Activated CD4-positive, CD25-positive, alpha-beta regulatory T cell treated with anti-CD3 and anti-CD28 coated beads, Interleukin-2, amount 50 U/mL, for 16 hours (primary cell): ENCODE data around the gene TPK1.
"Not testable (repeated sequence)": the region's sequence is repeated elsewhere in the genome, so short reads cannot be mapped to it uniquely, and the experiment has no call there.

Experiments used
- DNase-seq: peaks from one replicate; pipeline ENCODE4 v3.0.0-alpha.2; 2020; ENCODE audit warnings: low read depth, low spot score

The TPK1 gene

DNA sequence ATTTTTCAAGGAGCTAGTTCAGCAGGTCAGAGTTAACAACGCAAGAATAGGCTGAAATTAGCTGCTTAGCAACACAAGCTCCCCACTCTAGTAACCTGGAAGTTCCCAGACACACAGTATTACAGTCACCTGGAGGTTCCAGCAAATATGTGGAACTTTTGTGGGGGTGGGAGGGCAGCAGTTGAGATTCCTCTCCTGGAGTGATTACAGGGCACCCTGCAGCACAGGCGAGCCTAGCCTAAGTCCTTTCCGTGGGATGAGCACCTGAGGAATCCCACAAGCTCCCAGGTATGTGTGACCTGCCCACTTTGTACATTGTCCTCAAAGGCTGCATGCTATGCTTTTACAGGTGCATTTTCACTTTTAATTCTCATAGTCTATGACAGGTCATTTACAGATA is 13.6 kb downstream of the TPK1 start:
- no peak for DNase-seq

DNA sequence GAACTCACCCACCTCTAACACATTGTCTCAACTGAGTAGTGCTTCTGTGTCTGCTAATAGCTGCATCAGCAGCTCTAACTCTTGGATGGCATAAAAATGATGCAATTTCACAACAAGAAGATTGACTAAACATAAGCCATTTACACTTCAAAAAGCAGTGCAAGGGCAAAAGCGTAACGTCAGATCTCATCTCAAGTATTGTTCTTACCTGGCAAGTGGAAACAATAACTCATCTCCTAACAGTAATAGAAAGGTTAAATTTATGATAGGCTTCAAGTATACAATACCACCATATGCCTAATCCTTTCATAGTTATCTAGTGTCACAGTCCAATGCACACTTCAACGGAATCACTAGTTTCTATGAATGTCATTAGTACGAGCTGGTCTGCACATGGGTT is 14.8 kb downstream of the TPK1 start:
- no peak for DNase-seq

DNA sequence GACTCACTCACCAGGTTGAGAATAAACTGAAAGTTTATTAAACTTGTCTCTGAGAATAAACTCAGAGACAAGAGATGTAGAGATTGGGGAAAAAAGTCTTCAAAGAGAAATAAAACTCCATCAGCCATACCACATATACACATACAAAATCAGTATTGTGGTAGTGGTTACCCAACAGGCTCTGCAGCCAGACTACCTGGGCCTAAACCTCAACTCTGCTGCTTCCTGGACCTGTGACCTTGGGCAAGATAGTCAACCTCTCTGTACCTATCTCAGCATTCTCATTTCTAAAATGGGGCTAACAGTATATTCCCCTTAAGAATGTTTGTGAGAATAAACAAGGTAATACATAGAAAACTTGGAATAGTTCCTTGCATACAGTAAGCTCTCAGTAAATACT is 15.3 kb downstream of the TPK1 start:
- DNase-seq = no peak

DNA sequence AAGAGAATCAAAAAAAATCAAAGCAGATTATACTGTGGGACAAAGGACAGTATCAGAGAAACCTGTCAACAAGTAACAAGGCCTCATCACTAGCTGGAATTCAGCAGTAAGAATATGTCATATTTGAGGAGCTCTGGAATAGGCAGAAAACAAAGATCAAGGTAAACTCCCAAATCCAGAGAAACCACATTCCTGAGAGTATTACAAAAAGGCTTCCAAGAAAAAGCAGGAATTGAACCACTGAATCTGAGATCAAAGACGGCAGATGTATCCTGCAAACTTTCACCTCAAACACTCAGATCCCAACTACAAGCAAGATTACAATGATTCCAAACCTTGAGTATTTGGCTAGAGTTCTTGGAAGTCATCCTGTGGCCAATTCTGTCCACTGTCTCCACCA is 16.3 kb downstream of the TPK1 start:
- no peak for DNase-seq

DNA sequence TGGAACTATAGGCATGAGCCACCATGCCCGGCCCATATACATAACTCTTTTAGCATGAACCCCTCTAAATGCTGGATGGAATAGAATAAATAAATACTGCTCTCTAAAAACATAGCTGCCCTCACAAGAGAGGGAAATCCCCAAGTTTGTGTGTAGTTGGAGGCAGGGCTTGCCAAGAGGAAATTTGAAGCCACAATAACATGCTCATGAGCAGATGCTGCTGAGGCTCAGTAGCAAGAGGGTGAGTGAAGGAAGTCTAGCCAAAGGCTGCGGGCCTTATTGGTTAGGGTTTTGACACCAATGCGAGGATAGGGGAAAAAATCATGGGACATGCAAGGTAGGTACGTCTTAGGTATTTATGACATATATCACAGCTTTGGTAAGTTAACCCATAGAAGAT is 17.3 kb downstream of the TPK1 start:
- peak; percentile 22 for DNase-seq

DNA sequence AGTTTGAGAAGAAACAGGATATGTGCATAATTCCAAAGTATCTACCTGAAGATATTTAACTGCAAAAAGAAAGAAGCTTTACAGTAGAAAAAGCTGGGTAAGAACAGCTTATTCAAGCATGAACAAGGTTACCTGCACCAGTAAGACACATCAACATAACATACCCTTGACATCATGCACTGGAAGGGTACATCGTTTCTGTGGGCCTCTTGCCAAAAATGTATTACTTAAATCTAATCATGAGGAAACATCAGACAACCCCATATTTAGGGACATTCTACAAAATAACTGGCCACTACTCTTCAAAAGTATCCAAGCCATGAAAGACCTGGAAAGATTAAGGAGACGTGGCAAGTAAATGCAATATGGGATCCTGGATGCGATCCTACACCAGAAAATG is 18.9 kb downstream of the TPK1 start:
- DNase-seq = no peak

DNA sequence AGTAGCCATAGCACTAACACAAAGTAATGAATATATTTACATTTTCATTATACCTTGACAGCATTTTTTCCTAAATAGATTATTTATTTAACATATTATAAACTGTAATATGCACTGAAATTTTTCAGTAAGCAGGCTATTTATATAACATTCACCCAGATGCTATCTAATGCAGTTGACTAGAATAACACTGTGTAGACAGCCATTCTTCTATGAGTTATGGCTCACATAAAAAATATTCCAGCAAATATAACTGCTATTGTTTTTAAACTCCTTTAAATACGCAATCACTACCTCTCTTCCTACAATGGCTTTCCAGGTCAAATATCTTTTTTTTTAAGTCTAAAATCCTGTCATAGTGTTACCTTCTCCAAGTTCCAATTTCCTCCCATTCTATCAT is 21.6 kb downstream of the TPK1 start:
- DNase-seq = no peak

DNA sequence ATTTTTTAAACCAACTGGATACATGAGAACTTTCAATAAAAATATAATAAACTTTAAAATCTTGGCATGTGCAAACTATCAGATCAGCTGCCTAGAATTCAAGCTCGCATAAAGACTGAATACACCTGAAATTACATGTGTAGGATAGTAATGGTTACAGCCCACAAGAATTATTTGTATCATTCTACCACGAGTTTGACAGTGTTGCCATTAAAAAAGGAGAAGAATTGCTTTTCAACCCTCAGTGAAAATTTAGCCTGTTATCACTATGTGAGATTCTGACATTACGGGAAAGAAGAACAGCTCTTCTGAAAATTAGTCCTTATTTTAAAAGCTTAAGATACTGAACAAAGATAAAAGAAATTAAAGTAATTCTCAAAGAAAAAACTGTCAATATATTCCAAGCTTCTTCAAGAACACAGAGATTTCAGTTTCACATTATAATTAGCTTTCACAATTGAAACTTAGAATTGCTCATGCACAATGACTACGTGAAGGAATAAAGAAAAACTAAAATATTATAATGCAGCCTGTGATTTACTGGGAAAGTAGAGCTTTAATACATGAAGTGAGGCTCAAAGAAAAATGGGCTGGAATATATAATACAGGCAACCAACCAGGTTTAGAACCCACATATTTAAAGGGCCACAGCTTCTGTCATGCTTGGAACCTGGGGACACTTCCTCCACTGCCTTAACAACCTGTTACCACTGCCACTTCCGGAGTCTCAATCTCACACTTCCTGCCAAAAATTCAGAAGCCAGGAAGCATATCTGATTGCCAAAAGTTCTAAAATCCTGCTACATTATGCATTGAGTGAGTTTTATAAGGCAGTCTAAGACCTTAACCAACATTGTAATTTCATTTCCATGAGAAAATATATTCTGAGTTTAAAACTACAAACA is 23.2 kb downstream of the TPK1 start:
- DNase-seq = no peak

DNA sequence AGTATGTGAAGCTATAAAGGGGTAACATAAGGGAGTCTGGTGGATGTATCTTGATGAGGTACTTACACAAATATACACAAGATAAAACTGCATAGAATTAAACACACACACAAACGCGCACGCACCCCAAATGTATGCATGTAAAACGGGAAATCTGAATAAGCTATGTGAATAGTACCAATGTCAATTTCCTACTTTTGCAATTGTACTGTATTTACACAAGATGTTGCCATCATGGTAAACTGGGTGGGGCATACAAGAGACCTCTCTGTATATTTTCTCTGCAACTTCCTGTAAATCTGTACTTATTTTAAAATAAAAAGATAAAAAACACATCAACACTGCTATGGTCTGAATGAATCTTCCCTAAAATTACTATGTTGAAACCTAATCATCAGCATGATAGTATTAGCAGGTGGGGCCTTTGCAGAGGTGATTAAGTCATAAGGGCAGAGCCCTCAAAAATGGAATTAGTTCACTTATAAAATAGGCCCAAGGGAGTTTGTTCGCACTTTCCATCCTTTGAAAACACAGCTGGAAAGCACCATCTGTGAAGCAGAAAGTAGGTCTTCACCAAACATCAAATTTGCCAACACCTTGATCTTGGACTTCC is 30.1 kb downstream of the TPK1 start:
- no peak for DNase-seq

DNA sequence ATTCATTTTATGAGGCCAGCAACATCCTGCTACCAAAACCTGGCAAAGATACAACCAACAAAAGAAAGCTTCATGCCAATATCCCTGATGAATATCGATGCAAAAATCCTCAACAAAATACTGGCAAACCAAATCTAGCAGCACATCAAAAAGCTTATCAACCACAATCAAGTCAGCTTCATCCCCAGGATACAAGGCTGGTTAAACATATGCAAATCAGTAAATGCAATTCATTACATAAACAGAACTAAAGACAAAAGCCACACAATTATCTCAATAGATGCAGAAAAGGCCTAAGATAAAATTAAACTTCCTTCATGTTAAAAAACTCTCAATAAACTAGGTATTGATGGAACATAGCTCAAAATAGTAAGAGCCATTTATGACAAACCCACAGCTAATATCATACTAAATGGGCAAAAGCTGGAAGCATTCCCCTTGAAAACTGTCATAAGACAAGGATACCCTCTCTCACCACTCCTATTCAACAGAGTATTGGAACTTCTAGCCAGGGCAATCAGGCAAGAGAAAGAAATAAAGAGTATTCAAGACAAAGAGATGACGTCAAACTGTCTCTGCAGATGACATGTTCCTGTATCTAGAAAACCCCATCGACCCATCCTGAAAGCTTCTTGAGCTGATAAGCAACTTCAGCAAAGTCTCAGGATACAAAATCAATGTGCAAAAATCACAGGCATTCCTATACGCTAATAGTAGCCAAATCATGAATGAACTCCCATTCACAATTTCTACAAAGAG is 35.0 kb downstream of the TPK1 start:
- DNase-seq = not testable (repeated sequence)

DNA sequence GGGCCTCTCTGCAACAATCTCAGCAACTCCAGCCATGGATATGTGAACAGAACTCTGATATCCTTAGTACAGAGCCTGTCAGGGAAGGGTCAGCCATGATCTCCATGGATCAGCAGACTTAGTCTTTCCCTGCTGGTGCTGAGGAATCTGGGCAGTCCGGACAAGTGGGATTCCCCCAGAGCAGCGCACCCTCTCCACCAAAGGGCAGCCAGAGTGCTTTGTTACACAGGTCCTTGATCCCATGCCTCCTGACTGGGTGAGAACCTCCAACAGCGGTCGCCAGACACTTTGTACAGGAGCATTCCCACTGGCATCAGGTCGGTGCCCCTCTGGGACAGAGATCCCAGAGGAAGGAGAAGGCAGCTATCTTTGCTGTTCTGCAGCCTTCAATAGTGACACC is 38.9 kb downstream of the TPK1 start:
- DNase-seq = no peak

DNA sequence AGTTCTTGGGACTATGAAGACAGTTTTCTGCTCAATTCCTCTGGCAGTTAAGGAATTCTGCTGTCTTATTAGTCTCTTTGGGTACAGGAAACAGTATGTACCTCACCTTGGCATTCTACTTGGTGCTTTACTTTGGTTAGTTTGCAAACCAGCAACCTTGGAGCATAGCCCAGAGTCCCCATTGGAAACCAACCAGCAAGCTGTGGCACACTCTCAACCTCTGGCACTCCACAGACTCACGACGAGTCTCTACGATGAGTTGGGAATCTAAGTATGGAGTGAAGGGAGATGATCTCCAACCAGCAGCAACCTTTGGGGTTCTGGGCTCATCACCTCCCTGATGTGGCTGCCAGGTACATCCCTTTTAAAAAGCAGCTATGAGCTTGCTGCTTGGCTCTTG is 43.8 kb downstream of the TPK1 start:
- no peak for DNase-seq

DNA sequence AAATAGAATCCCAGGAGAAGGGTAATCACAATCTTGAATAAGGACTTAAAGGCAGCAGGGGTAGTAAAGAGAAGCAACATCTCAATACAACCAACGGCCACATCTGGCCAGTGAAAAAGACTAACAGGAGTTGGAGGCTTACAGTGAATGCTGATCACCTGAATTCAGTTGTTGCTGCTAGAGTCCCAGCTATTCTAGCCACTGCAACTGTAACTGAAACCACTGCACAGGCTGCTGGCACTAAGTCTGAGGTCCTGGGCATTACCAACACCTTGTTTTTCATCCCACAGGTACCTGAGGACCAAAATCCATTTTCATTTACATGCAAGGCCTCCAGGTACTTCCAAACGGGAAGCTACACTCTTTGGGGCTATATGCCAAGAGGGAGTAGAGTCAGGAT is 44.4 kb downstream of the TPK1 start:
- DNase-seq = no peak

DNA sequence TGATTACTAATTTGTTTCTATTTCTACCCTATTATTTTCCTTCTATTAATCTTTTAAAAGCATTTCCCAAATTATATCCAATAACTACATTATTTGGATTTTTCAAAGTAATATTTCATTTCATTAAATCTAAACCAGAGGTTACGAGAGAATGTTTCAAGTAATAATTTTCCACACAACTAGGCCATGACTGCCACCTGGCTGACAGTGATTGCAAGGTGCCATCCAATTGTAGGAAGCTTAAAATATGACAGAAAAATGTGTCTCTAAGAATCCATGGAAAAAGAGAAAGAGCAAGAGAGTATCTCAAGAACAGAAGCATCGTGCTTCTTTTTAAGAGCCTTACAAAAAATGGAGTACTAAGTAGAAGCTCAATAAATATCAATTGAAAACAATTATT is 48.7 kb downstream of the TPK1 start:
- no peak for DNase-seq

DNA sequence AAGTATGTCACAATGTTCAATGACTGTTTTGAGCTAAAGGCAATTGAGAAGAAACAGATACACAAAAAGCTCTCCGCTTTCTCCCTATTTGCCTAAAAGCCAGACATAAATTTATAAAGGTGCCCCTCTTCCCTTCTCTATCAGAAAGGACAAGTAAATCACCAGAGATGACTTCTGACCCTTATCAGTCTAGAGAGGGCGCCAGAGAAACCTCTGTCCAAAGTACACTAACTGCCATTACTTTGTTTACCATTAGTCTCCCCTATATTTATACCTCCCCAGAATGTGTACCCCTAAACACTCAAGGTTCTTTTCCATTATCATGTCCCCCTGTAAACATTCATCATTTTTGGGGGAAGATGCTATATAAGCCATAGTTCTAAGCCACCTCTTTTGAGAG is 49.3 kb downstream of the TPK1 start:
- no peak for DNase-seq

DNA sequence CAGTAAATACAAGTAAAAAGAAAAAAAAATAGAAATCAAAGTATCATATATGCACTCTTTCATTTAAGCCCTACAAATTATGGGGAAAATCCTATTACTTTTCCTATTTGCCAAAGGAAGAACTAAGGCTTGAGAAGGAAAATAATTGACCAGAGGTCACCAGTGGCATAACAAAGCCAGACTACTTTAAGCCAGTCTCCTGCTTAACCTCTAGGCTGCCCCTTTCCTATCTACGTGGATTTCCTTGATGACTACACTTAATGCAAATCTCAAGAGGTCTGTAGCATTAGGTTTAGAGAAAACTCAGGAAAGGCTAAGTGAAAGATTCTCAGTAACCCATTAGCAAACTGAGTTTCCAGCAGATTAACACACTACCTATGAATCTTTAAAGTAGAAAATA is 49.8 kb downstream of the TPK1 start:
- DNase-seq = no peak

DNA sequence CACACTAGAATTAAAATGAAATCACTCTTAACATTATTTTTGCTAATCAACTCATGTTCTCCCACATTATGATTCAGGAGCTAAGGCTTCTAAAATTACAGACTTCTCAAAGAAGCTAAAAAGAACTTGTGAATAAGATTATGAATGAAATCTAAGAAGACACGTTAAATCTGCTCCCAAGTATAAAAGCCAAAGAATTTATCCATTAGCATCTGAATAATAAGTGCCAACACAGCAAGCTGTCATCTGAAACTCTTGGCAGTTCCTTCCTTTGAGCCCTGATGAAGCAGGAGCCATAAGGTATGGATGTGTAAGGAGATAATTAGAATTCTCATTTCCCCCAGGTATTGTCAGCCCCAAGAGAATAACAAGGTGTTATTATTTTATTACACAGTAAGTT is 50.3 kb downstream of the TPK1 start:
- DNase-seq = no peak

DNA sequence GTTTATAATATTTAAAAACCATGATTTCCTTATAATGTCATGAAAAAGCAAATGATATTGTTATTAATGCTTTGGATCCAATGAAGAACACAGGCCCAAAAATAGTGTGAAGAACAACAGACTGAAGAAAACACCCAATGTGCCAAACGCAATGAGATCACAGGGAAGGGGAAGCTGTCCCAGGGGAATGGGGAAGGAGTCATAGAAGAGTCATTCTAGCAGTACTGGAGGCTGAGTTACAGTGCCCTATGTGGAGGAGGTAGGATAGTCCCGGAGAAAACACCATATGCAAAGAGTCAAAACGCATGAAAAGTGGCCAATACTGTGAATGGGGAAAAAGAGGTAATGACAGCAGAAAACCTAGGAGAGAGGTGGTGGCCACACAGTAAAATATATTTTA is 50.9 kb downstream of the TPK1 start:
- DNase-seq = no peak

DNA sequence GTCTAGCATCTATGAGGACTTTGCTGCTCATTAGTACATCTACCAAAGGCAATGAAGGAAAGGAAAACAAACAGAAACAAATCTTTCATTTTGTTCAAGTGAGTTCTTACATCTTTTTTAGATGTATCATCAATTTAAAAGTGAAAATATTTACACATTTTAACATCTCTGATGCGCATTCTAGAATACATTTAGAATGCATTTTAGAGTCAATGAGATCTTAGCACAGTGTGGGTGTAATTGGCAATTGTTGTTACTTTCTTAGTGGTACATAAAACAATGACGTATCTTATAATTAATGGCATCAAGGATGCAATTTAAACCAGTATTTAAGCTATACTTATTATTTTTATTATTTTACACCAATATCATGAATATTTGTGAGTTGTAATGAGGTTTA is 51.4 kb downstream of the TPK1 start:
- no peak for DNase-seq

DNA sequence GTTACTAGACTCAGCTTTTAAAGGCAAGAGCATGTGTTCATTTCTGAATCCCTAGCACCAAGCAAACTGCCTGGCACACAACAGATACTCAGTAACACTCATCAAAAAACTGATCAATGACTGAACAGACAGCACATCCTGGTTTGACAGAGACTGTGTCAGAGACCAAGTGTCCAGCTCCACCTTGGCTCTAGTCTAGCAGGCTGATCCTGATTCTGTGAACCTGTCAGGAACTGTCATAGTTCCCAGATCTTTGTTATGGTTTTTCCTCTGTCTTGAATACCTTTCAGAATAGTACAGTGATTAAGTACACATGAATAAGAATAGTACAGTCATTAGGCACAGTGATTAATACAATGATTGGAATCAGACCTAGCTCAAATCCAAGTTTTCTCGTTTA is 53.0 kb downstream of the TPK1 start:
- DNase-seq = no peak

DNA sequence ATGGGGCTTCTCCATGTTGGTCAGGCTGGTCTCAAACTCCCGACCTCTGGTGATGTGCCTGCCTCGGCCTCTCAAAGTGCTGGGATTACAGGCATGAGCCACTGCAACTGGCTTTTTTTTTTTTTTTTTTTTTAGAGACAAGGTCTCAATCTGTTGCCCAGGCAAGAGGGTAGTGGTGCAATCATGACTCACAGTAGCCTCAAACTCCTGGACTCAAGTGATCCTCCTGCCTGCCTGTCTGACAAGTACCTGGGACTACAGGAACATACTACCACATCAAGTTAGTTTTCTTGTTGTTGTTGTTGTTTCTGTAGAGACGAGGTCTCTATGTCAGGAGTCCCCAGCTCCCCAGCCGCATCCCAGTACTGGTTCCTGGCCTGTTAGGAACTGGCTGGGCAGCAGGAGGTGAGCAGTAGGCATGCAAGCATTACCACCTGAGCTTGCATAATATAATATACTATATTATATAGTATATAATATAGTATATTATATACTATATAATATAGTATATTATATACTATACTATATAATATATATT is 55.7 kb downstream of the TPK1 start:
- no peak for DNase-seq

DNA sequence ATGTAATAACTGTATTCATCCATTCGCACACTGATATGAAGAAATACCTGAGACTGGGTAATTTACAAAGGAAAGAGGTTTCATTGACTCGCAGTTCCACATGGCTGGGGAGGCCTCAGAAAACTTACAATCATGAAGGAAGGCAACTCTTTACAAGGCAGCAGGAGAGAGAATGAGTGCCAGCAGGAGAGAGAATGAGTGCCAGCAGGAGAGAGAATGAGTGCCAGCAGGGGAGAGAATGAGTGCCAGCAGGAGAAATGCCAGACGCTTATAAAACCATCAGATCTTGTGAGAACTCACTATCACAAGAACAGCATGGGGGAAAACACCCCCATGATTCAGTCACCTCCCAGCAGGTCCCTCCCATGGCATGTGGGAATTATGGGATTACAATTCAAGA is 58.0 kb downstream of the TPK1 start:
- DNase-seq = not testable (repeated sequence)
